H9 (cell line): ENCODE measurements around the gene RNF8. TPM values are rescaled to one million over a fixed set of nuclear protein-coding genes. Genes with fewer than 3 reads are reported as not detected.

Source experiments
- DNase-seq: peaks from one replicate; pipeline ENCODE4 v3.0.0-alpha.2; 2017
- H2AFZ ChIP-seq: one replicate; pipeline ENCODE4 v1.6.1; 2013; ENCODE audit warnings: mild to moderate bottlenecking, low read length, control low read depth, moderate library complexity
- H2AK5ac ChIP-seq: 2 replicates; pipeline ENCODE4 v1.6.1; 2013; ENCODE audit warnings: low read length, control low read depth, mixed read lengths; ENCODE audit not compliant: insufficient read length
- H2BK120ac ChIP-seq: one replicate; pipeline ENCODE4 v1.6.1; 2013; ENCODE audit warnings: low read depth, mild to moderate bottlenecking, low read length, control low read depth, inconsistent platforms; ENCODE audit not compliant: poor library complexity, severe bottlenecking
- H2BK12ac ChIP-seq: 2 replicates; pipeline ENCODE4 v1.6.1; 2013; ENCODE audit warnings: low read length, control low read depth, mixed read lengths, low read depth; ENCODE audit not compliant: insufficient read length
- H2BK15ac ChIP-seq: 2 replicates; pipeline ENCODE4 v1.6.1; 2013; ENCODE audit warnings: low read depth, low read length, control low read depth
- H2BK20ac ChIP-seq: one replicate; pipeline ENCODE4 v1.6.1; 2013; ENCODE audit warnings: low read depth, mild to moderate bottlenecking, low read length, control low read depth, inconsistent platforms; ENCODE audit not compliant: poor library complexity, severe bottlenecking
- H2BK5ac ChIP-seq: 2 replicates; pipeline ENCODE4 v1.6.1; 2013; ENCODE audit warnings: low read length, control low read depth, mixed read lengths; ENCODE audit not compliant: insufficient read length
- H3K14ac ChIP-seq: 2 replicates; pipeline ENCODE4 v1.6.1; 2013; ENCODE audit warnings: low read length, control low read depth; ENCODE audit not compliant: insufficient read depth
- H3K18ac ChIP-seq: 2 replicates; pipeline ENCODE4 v1.6.1; 2013; ENCODE audit warnings: low read depth, mild to moderate bottlenecking, mixed read lengths, low read length, control low read depth; ENCODE audit not compliant: insufficient read length
- H3K23ac ChIP-seq: 2 replicates; pipeline ENCODE4 v1.6.1; 2013; ENCODE audit warnings: low read length, control low read depth, mixed read lengths, low read depth; ENCODE audit not compliant: insufficient read length
- H3K23me2 ChIP-seq: 2 replicates; pipeline ENCODE4 v1.6.1; 2013; ENCODE audit warnings: low read depth, mild to moderate bottlenecking, mixed read lengths, low read length, control low read depth; ENCODE audit not compliant: insufficient read length, poor library complexity, severe bottlenecking
- H3K27ac ChIP-seq: 2 replicates; pipeline ENCODE4 v1.5.1; 2013; ENCODE audit warnings: low read length, control low read depth, mixed read lengths, low read depth; ENCODE audit not compliant: insufficient read length
- H3K27me3 ChIP-seq: 2 replicates; pipeline ENCODE4 v1.6.1; 2013; ENCODE audit warnings: low read length, control low read depth, inconsistent platforms; ENCODE audit not compliant: insufficient read depth
- H3K4ac ChIP-seq: 2 replicates; pipeline ENCODE4 v1.6.1; 2013; ENCODE audit warnings: low read depth, mild to moderate bottlenecking, control low read depth, inconsistent platforms, low read length, moderate library complexity
- H3K4me1 ChIP-seq: 2 replicates; pipeline ENCODE4 v1.6.1; 2013; ENCODE audit warnings: low read length, control low read depth, inconsistent platforms; ENCODE audit not compliant: insufficient read depth
- H3K4me2 ChIP-seq: 2 replicates; pipeline ENCODE4 v1.6.1; 2013; ENCODE audit warnings: low read length, control low read depth, mixed read lengths; ENCODE audit not compliant: insufficient read length, insufficient read depth
- H3K56ac ChIP-seq: 2 replicates; pipeline ENCODE4 v1.6.1; 2013; ENCODE audit warnings: low read depth, mild to moderate bottlenecking, mixed read lengths, low read length, control low read depth; ENCODE audit not compliant: insufficient read length
- H3K79me1 ChIP-seq: 2 replicates; pipeline ENCODE4 v1.6.1; 2013; ENCODE audit warnings: low read depth, mild to moderate bottlenecking, moderate library complexity, low read length, control low read depth, inconsistent platforms; ENCODE audit not compliant: insufficient read depth, poor library complexity, severe bottlenecking
- H3K79me2 ChIP-seq: 2 replicates; pipeline ENCODE4 v1.6.1; 2013; ENCODE audit warnings: low read length, control low read depth, inconsistent platforms; ENCODE audit not compliant: insufficient read depth
- H3K9ac ChIP-seq: 2 replicates; pipeline ENCODE4 v1.6.1; 2013; ENCODE audit warnings: low read length, control low read depth, mixed read lengths; ENCODE audit not compliant: insufficient read length; ENCODE audit errors: extremely low read depth
- H3K9me3 ChIP-seq: one replicate; pipeline ENCODE4 v1.6.1; 2013; ENCODE audit warnings: low read depth, low read length, inconsistent platforms; ENCODE audit not compliant: control insufficient read depth
- H3T11ph ChIP-seq: one replicate; pipeline ENCODE4 v1.6.1; 2013; ENCODE audit warnings: mild to moderate bottlenecking, low read length, control low read depth, inconsistent platforms
- H4K20me1 ChIP-seq: one replicate; pipeline ENCODE4 v1.6.1; 2013; ENCODE audit not compliant: control insufficient read depth, insufficient read length, insufficient read depth
- H4K5ac ChIP-seq: 2 replicates; pipeline ENCODE4 v1.6.1; 2013; ENCODE audit warnings: low read depth, mild to moderate bottlenecking, mixed read lengths, low read length, control low read depth; ENCODE audit not compliant: insufficient read length
- H4K8ac ChIP-seq: replicated peaks from 2 replicates; pipeline ENCODE4 v1.6.1; 2013; ENCODE audit warnings: low read length, control low read depth, mixed read lengths, low read depth; ENCODE audit not compliant: insufficient read length
- H4K91ac ChIP-seq: 2 replicates; pipeline ENCODE4 v1.6.1; 2013; ENCODE audit warnings: low read depth, mild to moderate bottlenecking, moderate library complexity, mixed read lengths, low read length, control low read depth; ENCODE audit not compliant: insufficient read length
- H3K27ac Mint-ChIP-seq, 3 experiments: 2 replicates in 2 of 3; 3 replicates in 1 of 3; pipeline ENCODE4 v1.8.0; 2020 to 2021; ENCODE audit warnings: mixed read lengths in 3 of 3, mild to moderate bottlenecking in 1 of 3, moderate library complexity in 1 of 3
- H3K27me3 Mint-ChIP-seq: 2 replicates; pipeline ENCODE4 v1.8.0; 2021; ENCODE audit warnings: low read depth, mild to moderate bottlenecking, moderate library complexity, mixed read lengths
- H3K36me3 Mint-ChIP-seq, 3 experiments: 2 replicates in 2 of 3; 3 replicates in 1 of 3; pipeline ENCODE4 v1.8.0; 2020 to 2021; ENCODE audit warnings: low read depth in 3 of 3, mixed read lengths in 3 of 3; ENCODE audit not compliant: insufficient read depth in 1 of 3
- H3K4me1 Mint-ChIP-seq, 2 experiments: 2 replicates each; pipeline ENCODE4 v1.8.0; 2020; ENCODE audit warnings: mixed read lengths in 2 of 2
- H3K4me3 Mint-ChIP-seq, 2 experiments: 2 replicates in 1 of 2; 3 replicates in 1 of 2; pipeline ENCODE4 v1.8.0; 2020 to 2021; ENCODE audit warnings: mild to moderate bottlenecking in 2 of 2, mixed read lengths in 2 of 2, moderate library complexity in 1 of 2
- H3K9me3 Mint-ChIP-seq, 2 experiments: 2 replicates in 1 of 2; 3 replicates in 1 of 2; pipeline ENCODE4 v1.8.0; 2020; ENCODE audit warnings: mild to moderate bottlenecking in 2 of 2, mixed read lengths in 2 of 2, moderate library complexity in 1 of 2
- WGBS: extraction: QIAGEN DNeasy Blood & Tissue Kit; methylation state at CpG from one replicate; pipeline ENCODE4 v1.1.7; 2013; ENCODE audit warnings: missing lambda C conversion rate, low lambda C conversion rate, mixed read lengths; ENCODE audit not compliant: insufficient read length; ENCODE audit errors: extremely low coverage; 5-methylcytosine and 5-hydroxymethylcytosine counted together
- total RNA-seq: library from RNA; stranded (reverse); gene quantifications from 2 replicates; pipeline ENCODE4 v1.2.1, GENCODE V29; 2021
- TF ChIP-seq, protein P1 (sequence below): fragments of 200-600 bp; sonication (generic); conservative IDR thresholded peaks from 3 replicates; pipeline ENCODE4 v1.8.0; 2021; ENCODE audit warnings: antibody characterized with exemption, mild to moderate bottlenecking

RNF8 gene
- total RNA-seq, 1 experiment from 2014 or later, result 34.7 TPM

GRCh38 chr6:37308069-37308815 lies 45.5 kb upstream of the RNF8 start:
- Histone ChIP-seq H2AK5ac (no peak overlapping the region), H2BK12ac (no peak overlapping the region), H3K23ac (no peak overlapping the region), H2BK20ac (no peak overlapping the region), H3K23me2 (no peaks in the 10 kb centered on the region), H2BK5ac (no peak overlapping the region), H3K4ac (no peak overlapping the region), H3K27ac (no peak overlapping the region), H3K27me3 (no peaks in the 10 kb centered on the region), H4K5ac (no peak overlapping the region), H3K18ac (no peak overlapping the region), H3K79me2 (no peaks in the 10 kb centered on the region), H3K4me1 (no peaks in the 10 kb centered on the region), H4K20me1 (no peaks in the 10 kb centered on the region), H2AFZ (no peak overlapping the region), H3K9me3 (no peaks in the 10 kb centered on the region), H4K8ac (no peak overlapping the region), H3T11ph (no peak overlapping the region), H4K91ac (no peak overlapping the region), H3K4me2 (no peak overlapping the region), H2BK15ac (no peak overlapping the region), H3K79me1 (no peaks in the 10 kb centered on the region), H3K9ac (no peak overlapping the region), H3K56ac (no peak overlapping the region), H3K14ac (no peak overlapping the region), H2BK120ac (no peak overlapping the region)
- H3K27ac Mint-ChIP-seq, result 0 out of 7 replicates have a peak overlapping the region, but pooled peaks of 1 of the 3 experiments have one; percentile 63
- peaks cover 3 to 28% (median 11%) of the 10 kb centered on the region in 3 experiments for H3K36me3 Mint-ChIP-seq
- H3K27me3 Mint-ChIP-seq, result no peaks in the 10 kb centered on the region
- no peaks in the 10 kb centered on the region; a peak in 1 of 5 replicates for H3K9me3 Mint-ChIP-seq
- no peaks in the 10 kb centered on the region for H3K4me1 Mint-ChIP-seq
- WGBS, result no CpG with 5 or more reads among the region's 5 CpGs
- DNase-seq, result no peak
- TF ChIP-seq, protein P1, sequence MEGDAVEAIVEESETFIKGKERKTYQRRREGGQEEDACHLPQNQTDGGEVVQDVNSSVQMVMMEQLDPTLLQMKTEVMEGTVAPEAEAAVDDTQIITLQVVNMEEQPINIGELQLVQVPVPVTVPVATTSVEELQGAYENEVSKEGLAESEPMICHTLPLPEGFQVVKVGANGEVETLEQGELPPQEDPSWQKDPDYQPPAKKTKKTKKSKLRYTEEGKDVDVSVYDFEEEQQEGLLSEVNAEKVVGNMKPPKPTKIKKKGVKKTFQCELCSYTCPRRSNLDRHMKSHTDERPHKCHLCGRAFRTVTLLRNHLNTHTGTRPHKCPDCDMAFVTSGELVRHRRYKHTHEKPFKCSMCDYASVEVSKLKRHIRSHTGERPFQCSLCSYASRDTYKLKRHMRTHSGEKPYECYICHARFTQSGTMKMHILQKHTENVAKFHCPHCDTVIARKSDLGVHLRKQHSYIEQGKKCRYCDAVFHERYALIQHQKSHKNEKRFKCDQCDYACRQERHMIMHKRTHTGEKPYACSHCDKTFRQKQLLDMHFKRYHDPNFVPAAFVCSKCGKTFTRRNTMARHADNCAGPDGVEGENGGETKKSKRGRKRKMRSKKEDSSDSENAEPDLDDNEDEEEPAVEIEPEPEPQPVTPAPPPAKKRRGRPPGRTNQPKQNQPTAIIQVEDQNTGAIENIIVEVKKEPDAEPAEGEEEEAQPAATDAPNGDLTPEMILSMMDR, result no peak
- H3K4me3 Mint-ChIP-seq, result no peak overlapping the region
